DOHH2 (cell line): Measurements from ENCODE around the gene GNAO1.

Source experiments
- CTCF ChIP-seq: fragments of 200-600 bp; sonication (generic); IDR thresholded peaks from one replicate; pipeline ENCODE4 v1.5.1; 2014; ENCODE audit warnings: antibody characterized with exemption, mild to moderate bottlenecking, low read depth, low read length; ENCODE audit not compliant: poor library complexity, severe bottlenecking
- EZH2phosphoT487 ChIP-seq: fragments of 200-600 bp; sonication (generic); IDR thresholded peaks from 2 replicates; pipeline ENCODE4 v1.6.1; 2017; ENCODE audit warnings: borderline replicate concordance, mild to moderate bottlenecking, antibody characterized with exemption, low read length, moderate library complexity, mixed read lengths

- no peak for TF ChIP-seq CTCF
- no peak for TF ChIP-seq EZH2phosphoT487
These were observed 145.4 kb downstream of the GNAO1 start for GRCh38 chr16:56336711-56337110.
